ENCODE data around the gene WBP2NL. TPM values are rescaled to one million over a fixed set of nuclear protein-coding genes. Genes with fewer than 3 reads are reported as not detected.
A peak's percentile ranks its signal among the peaks of the same experiment; 100 is the strongest.

WBP2NL gene
- total RNA-seq, 1 experiment from 2014 or later = 0.22 TPM

- DNase-seq = no peak
- H3K27ac Mint-ChIP-seq = no peak overlapping the region
- H3K4me2 ChIP-seq (ENCODE audit: insufficient read depth, insufficient read length, low read length) = no peak overlapping the region
Observed at GRCh38 chr22:42073621-42074041, 75.0 kb downstream of the WBP2NL start.

More at GRCh38 chr22:42073621-42074041, 75.0 kb downstream of the WBP2NL start:
- H4K91ac ChIP-seq (ENCODE audit: insufficient read length, low read depth, low read length) = no peak overlapping the region
- H3K23me2 ChIP-seq (ENCODE audit: insufficient read length, low read depth, low read length, poor library complexity, severe bottlenecking) = peaks cover 8% of the 10 kb centered on the region
- no peak overlapping the region for H3K23ac ChIP-seq (ENCODE audit: insufficient read length, low read depth, low read length)
- no peak overlapping the region for H3K27ac ChIP-seq (ENCODE audit: insufficient read length, low read depth, low read length)
- no peak overlapping the region for H3K14ac ChIP-seq (ENCODE audit: insufficient read depth, low read length)
- Mint-ChIP-seq H3K9me3 (no peaks in the 10 kb centered on the region; a peak in 1 of 5 replicates), H3K4me3 (peak overlapping the region in 1 of 2 experiments; percentile 25; a peak in 2 of 5 replicates), H3K36me3 (ENCODE audit: insufficient read depth in 1 of 3, low read depth in 3 of 3) (peaks cover 0 to 2% (median 0%) of the 10 kb centered on the region in 3 experiments; a peak in 1 of 7 replicates), H3K4me1 (peaks cover 24 to 27% of the 10 kb centered on the region in 2 experiments), H3K27me3 (ENCODE audit: low read depth) (peaks cover 6% of the 10 kb centered on the region)
- H3K79me1 ChIP-seq (ENCODE audit: insufficient read depth, low read depth, low read length, poor library complexity, severe bottlenecking) = no peaks in the 10 kb centered on the region
- no peak overlapping the region for H2BK20ac ChIP-seq (ENCODE audit: low read depth, low read length, poor library complexity, severe bottlenecking)
- H3K56ac ChIP-seq (ENCODE audit: insufficient read length, low read depth, low read length) = no peak overlapping the region
- H3K9me3 ChIP-seq (ENCODE audit: control insufficient read depth, low read depth, low read length) = no peaks in the 10 kb centered on the region
- no peak overlapping the region for H3K4ac ChIP-seq (ENCODE audit: low read depth, low read length)
- no peak overlapping the region for H2BK12ac ChIP-seq (ENCODE audit: insufficient read length, low read depth, low read length)
- H3K9ac ChIP-seq (ENCODE audit: extremely low read depth, insufficient read length, low read length) = no peak overlapping the region
- H3K18ac ChIP-seq (ENCODE audit: insufficient read length, low read depth, low read length) = no peak overlapping the region
- H4K8ac ChIP-seq (replicated peaks; ENCODE audit: insufficient read length, low read depth, low read length) = no peak overlapping the region
- H3T11ph ChIP-seq (ENCODE audit: low read length) = no peak overlapping the region
- H2BK15ac ChIP-seq (ENCODE audit: low read depth, low read length) = no peak overlapping the region
- no peak overlapping the region for H2BK120ac ChIP-seq (ENCODE audit: low read depth, low read length, poor library complexity, severe bottlenecking)
- H2BK5ac ChIP-seq (ENCODE audit: insufficient read length, low read length) = no peak overlapping the region
- WGBS (ENCODE audit: extremely low coverage, insufficient read length, low lambda C conversion rate) = no CpG with 5 or more reads among the region's 14 CpGs
- H3K4me1 ChIP-seq (ENCODE audit: insufficient read depth, low read length) = no peaks in the 10 kb centered on the region
- TF ChIP-seq, protein P1, sequence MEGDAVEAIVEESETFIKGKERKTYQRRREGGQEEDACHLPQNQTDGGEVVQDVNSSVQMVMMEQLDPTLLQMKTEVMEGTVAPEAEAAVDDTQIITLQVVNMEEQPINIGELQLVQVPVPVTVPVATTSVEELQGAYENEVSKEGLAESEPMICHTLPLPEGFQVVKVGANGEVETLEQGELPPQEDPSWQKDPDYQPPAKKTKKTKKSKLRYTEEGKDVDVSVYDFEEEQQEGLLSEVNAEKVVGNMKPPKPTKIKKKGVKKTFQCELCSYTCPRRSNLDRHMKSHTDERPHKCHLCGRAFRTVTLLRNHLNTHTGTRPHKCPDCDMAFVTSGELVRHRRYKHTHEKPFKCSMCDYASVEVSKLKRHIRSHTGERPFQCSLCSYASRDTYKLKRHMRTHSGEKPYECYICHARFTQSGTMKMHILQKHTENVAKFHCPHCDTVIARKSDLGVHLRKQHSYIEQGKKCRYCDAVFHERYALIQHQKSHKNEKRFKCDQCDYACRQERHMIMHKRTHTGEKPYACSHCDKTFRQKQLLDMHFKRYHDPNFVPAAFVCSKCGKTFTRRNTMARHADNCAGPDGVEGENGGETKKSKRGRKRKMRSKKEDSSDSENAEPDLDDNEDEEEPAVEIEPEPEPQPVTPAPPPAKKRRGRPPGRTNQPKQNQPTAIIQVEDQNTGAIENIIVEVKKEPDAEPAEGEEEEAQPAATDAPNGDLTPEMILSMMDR (conservative IDR thresholded peaks at IDR 0.05) = no peak
- H3K27me3 ChIP-seq (ENCODE audit: insufficient read depth, low read length) = no peaks in the 10 kb centered on the region
- H4K20me1 ChIP-seq (ENCODE audit: control insufficient read depth, insufficient read depth, insufficient read length) = no peaks in the 10 kb centered on the region
- H2AFZ ChIP-seq (ENCODE audit: low read length) = no peak overlapping the region
- H3K79me2 ChIP-seq (ENCODE audit: insufficient read depth, low read length) = no peaks in the 10 kb centered on the region
- no peak overlapping the region for H2AK5ac ChIP-seq (ENCODE audit: insufficient read length, low read length)
- H4K5ac ChIP-seq (ENCODE audit: insufficient read length, low read depth, low read length) = no peak overlapping the region
